HG03095 (cell line): Measurements from ENCODE around the gene PIK3R1.

Experiments
- ATAC-seq: cut with Tn5 transposase; IDR thresholded peaks from one replicate; pipeline ENCODE4 v1.9.1; 2021; ENCODE audit warnings: moderate library complexity; ENCODE audit not compliant: unreplicated experiment

PIK3R1 gene

DNA sequence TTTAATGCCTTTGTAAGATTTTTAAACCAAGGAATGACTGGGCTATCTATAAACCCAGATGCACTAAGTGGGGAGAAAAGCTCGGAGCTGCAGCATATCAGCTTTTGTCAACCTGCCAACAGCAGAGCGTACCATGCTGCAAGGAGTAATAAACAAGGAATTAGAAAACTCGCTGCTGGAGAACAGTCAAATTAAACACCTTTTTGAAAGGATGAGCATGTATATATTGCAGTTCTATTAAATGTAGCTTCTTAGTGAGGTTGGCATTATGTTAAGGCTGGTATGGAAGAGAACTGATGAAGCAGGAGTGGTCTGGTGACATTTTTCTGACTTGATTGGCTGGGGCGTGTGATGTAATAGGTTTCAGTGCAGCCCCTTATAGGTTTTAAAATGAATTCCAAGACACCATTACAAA, 74.7 kb downstream of the PIK3R1 start:
- no peak for ATAC-seq

DNA sequence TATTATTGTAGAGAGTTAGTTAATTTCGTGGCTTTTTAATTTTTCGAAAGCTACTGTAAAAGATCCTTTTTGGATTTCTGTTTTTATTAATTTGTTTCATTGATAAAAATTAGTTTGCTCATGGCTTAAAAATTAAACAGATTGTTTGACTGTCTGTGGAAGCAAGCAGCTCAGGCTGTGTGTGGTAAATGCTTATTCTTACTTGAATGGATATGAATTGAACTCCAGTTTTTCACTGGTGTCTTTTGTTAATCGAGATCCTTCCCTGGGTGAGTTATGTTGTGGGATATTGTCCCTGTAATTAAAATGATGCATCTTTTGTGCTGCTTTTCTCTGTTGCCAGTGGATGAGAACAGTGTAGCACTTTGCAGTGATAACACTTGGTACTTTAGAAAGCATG, 75.3 kb downstream of the PIK3R1 start:
- no peak for ATAC-seq

DNA sequence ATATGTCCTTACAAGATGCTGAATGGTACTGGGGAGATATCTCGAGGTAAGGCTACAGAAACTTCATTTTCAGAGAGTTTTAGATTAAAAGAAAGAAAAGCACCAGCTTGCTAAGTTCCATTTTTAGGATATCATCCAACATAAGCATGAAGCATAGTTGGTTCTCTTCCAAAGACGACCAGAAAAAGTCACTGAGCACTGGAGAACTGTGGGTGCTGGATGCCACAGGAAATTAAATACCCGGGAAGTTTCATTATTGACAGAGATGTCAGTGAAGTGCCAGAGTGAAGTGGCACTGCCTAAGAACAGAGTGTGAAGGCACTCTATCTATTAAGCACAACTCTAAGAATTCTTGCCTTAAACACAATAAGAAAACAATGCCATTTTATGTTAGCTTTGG, 76.8 kb downstream of the PIK3R1 start:
- no peak for ATAC-seq

DNA sequence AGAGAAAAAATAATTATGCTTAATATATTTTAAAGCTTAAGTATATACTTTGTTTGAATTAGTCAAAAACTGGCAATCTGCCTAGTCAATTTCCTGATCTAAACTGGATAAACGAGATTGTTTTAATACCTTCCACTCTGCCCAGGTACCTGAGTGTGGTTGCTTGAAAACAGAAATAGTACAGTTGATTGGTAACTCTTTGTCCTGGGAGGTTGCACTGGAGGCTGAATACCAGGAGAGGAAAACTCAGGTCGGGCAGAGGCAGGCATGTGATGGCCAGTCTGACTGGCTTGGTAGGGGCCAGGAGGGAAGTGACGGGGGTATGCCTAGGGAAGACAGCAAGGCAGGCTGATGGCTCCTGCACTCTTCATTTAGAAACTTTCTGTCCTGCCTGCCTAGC, 80.2 kb downstream of the PIK3R1 start:
- ATAC-seq, result no peak

DNA sequence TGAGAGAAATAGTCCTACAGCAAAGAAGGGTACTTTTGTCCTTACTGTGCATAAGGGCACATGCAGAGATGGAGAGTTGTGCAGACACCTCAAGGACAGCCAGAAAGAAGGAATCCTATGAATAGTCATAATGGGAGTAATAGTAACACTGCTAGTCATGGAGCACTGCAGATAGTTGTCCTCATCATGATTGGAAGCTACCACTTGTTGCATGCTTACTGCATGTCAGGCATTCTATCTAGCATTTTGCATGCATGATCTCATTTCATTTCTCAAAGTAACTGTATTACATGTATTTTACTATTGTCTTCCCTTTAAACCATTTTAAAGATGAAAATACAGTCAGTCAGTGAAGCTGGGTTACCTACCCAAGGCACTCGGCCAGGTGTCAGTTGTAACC, 81.3 kb downstream of the PIK3R1 start:
- ATAC-seq, result no peak

DNA sequence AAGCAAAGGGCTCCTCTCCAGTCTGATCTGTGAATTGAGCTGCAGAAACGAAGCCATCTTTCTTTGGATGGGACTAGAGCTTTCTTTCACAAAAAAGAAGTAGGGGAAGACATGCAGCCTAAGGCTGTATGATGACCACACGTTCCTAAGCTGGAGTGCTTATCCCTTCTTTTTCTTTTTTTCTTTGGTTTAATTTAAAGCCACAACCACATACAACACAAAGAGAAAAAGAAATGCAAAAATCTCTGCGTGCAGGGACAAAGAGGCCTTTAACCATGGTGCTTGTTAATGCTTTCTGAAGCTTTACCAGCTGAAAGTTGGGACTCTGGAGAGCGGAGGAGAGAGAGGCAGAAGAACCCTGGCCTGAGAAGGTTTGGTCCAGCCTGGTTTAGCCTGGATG, 82.1 kb downstream of the PIK3R1 start:
- no peak for ATAC-seq

DNA sequence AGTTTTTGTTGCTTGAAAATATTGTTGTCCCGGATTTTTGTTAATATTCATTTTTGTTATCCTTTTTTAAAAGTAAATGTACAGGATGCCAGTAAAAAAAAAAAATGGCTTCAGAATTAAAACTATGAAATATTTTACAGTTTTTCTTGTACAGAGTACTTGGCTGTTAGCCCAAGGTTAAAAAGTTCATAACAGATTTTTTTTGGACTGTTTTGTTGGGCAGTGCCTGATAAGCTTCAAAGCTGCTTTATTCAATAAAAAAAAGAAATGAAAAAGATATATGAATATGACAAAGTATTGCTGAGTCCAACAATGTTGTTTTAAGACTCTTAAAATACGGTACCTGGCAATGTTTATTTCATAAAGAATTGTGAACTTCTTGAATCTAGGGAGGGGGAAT, 82.9 kb downstream of the PIK3R1 start:
- no peak for ATAC-seq

DNA sequence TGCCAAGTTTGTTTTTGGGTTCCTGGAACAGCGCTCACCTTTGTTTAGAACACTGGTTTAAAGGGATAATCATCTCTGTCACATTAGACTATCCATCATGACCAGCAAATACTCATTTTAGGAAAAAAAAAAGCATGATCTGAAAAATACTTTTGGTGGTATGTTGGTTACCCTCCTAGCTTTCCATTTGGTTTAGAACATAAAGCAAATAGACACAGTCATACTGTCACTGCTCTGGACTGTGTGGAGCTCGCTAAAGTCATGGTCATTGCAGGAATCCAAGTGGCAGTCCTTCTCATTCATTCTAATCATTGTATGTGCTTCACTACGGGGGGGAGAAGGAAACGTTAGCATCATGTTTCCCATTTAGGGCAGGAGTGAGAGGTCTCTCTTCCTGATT, 83.5 kb downstream of the PIK3R1 start:
- ATAC-seq, result no peak

DNA sequence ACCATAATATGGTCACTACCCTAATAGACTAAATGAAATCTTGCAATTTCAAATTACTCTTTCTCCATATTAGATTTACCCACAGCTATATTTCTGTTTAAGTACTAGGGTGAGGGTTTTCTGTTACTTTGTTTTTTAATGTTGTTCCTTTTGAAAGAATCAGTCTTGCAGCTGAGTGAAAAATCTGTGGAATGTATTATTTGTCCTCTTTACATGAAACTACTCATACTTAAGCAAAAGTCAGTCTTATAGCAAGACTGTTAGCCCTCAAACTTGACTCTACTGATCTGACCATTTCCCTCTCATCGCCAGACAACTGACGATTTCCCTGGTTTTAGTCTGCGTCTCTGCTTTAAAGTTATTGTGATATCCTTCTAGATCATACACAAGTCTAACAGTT, 84.0 kb downstream of the PIK3R1 start:
- ATAC-seq, result no peak

DNA sequence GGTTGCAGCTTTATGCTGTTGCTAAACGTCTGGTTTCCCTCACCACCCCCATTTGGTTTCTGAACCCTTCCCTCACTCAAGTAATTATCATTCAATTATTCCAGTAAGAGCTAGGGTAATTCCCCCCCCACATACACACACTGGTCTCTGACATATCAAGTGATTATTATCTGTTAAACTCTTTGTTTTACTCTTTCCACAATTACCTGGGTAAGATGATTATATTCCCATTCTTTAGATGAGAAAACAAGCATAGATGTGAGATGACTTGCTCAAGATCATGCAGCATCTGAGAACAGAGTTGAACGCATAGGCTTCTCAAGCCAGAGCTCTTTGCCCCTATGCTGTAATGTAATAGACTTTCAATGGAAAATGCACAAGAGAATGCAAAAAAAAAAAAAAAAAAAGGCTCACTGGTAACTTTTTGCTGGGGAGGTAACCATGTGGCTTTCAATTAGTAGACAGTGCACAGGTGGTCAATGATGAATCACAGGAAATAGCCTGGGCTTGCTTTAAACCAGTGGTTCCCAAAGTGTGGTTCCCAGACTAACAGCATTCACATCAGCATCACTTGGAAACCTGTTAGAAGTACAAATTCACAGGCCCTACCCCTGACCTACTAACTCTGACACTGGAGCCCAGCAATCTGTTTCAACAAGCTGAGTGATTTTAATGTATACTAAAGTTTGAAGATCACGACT, 87.6 kb downstream of the PIK3R1 start:
- ATAC-seq, result no peak

DNA sequence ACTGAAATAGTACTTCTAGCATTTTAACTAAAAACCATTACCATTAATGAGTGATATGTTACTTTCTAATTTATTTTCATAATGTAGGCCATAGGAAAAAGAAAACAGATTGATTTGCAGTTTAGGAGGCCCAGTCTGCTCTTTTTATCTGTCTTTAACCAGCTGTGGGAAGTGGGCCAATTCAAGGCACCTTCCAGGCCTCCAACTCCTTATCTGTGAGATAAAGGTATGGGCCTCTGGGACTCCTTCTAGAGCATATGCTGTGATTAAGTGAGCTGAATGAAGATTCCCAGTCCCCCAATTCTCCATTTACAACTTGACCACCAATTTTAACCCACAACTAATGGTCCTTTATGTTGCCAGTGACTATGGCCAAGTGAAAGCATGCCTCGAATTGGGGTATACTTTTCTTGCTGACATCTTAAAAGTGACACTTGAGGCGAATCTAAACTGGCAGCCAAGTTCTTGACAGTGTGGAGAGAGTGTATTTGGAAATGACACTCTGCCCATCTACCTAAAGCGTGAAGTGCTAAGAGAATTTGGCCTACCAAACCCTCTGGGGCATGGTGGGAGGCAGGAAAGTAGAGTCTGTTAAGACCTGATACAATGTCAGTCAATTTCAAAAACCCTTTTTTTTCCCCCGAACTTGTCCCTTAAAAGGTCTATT, 88.3 kb downstream of the PIK3R1 start:
- no peak for ATAC-seq

DNA sequence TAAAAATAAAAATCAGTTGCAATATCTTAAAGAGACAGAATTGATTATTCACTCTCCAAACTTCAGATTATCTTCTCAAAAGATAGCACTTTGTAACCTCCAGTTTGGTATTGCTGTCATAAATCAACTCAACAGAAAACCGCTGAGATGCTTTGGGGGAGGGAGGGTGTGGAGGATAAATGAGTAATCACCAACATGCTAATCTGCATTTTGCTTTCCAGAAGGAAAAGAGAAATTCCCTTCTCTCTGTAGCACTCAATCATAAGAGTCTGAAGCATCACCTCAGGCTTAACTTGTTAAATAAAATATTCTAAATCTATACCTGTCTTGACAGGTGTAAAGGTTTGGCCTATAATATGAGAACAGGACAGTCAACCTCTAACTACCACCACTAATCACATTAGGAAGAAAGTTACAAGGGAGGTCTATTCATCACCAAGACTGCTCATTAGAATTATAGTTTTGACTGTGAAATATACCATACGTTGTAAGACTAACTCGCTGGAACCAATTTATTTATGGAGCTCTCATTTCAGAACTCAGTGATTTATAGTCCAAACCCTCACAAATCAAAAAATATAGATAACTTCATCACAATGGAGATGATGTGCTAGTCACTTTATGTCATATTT, 89.0 kb downstream of the PIK3R1 start:
- no peak for ATAC-seq

DNA sequence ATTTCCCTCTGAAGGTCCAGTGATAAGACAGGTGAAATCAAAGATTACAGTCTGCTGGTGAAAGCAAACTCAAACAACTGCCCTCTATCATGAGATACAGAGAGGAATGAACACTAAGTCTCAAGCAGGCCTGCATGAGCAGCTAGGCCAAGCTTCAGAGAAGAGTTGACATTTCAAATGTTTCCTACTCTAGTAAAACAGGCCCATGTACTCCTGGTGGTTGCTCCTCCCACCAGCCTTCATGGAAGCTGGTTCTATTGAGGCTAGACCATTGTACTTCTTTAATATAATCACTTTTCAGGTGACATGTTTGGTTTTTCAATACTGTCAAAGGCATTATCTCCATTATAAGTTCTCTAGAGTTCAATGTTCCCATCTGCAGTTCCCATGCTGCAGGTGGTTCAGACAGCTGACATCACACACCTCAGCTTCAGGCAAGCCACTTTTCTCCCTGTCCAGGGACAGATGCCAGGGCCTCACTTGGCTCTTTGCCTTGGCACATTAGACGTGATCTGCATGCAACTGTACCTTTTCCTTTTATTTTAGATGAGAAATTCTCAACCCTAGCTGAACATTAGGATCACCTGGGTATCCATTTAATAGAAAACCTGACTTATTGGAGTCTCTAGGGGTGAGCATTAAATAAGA, 89.8 kb downstream of the PIK3R1 start:
- ATAC-seq, result no peak

DNA sequence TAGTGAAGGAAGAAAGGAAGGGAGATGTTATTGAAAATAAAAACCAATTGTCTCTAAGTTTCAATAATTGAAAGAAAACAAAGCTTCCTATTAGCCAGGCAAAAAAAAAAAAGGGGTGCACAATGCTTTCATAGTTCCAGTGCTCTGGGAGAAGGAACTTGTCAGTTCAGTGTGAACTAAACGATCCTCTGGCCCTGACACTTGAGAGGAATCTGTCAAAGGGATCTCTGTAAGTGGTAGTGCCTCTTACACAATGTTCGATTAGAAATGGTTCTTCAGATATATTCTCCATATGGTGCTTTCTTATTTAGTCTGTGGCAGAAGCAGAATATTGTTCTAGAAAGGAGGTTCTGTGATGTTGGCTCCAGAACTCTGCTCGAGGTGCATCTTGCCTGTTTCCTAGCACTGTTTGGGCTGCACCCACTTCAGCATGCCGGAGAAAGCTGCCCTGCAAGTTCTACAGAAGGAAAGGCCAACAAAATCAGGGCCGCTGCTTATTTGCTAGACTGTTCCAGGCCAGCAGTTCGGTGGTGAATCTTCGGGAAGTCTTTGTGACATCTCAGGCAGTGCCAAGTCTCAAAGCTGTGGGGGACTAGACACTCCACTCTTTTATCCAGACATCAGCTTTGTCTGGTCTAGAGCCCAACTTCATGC, 90.9 kb downstream of the PIK3R1 start:
- ATAC-seq, result no peak

DNA sequence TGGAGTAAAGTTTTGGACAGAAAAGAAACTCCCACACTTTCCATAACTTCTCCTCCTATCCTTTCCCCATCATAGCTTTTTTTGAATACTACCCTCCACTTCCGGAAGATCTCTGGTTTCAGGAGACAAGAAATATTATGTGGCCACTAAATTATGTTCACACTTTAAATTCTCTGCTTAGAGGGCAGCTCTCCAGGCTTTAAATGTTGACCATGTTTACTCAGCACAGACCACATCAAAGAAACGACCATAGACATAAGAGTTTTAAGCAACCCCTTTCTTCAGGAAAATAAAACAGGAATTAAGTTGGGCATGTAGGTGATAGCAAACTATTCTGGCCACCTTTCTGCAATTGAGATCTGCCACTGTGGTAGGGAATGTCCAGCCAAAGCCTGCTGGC, 97.8 kb downstream of the PIK3R1 start:
- no peak for ATAC-seq

DNA sequence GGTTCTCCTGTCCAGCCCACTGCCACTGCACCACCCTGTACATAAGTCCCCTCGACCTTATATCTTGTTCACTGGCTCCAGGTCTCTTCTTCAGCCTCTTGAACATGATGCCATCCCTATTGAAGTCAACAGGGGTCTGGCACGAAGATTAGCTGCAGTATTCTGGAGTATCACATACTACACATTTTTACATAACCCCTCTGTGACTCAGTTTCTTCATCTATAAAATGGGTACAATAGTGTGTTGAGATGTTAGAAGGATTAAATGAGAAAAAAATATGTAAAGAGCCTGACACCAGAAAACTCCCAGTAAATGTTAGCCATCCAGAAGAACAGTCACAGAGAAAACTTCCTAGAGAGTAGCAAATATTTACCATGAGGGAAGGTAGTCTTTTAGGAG, 98.9 kb downstream of the PIK3R1 start:
- no peak for ATAC-seq

DNA sequence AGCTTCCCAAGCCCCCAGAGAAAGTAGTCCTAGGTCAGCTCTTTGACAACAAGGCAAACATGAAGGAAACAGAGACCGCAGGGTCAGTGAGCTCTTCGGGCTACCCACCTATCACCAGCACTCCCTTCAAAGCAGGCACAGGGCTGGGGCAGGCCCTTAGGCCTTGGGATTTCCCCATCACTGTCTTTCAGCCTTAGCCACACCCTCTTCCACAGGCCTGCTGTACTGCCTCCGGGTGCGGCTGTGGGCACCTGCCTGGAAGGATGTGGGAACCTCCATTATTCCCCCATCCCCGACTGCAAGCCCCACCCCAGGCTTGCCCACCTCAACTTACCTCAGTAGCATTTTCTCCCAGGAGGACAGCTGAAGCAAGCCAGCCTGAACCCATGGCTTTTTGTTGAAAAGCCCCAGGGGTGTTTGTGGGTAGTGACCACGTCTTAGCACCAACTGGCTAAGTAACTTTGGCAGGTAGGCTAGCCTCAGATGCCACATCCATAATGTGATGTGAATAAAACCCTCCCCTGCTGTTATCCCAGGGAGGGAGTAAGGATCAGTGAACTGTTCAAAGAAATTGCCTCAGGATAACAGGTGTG, 100.2 kb downstream of the PIK3R1 start:
- peak; percentile 97 for ATAC-seq

DNA sequence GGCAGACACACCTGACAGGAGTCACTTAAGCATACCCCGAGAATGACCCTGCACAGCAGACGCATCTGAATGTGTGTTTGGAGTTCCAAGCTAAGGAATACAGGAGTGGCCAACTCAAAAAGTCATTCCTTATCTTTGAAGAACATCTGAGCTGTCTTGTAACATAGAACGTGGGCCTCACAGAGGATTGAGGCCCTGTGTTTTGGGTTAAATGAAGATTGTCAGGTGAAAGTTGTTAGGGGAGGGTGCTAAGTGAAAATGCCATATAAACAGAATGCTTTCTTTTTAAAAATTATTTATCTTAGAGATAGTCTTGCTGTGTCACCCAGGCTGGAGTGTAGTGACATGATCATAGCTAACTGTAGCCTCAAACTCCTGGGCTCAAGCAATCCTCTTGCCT, 100.9 kb downstream of the PIK3R1 start:
- no peak for ATAC-seq

DNA sequence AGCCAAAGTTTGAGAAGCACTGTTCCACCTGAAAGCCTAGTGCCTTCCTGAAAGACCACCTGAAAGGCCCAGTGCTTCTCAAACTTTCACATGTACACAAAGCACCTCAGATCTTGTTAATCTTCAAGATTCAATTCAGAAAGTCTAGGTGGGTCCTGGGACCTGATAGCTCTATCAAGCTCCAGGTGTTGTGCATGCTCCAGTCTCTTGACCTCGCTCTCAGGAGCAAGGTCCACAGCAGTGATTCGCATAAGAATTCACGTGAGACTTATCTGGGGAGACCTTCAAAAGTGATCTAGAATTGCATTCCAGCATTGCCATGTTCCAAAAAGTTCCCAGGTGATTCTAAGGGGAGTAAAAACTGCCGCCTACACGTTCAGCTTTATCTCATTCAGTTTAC, 102.1 kb downstream of the PIK3R1 start:
- ATAC-seq, result no peak

DNA sequence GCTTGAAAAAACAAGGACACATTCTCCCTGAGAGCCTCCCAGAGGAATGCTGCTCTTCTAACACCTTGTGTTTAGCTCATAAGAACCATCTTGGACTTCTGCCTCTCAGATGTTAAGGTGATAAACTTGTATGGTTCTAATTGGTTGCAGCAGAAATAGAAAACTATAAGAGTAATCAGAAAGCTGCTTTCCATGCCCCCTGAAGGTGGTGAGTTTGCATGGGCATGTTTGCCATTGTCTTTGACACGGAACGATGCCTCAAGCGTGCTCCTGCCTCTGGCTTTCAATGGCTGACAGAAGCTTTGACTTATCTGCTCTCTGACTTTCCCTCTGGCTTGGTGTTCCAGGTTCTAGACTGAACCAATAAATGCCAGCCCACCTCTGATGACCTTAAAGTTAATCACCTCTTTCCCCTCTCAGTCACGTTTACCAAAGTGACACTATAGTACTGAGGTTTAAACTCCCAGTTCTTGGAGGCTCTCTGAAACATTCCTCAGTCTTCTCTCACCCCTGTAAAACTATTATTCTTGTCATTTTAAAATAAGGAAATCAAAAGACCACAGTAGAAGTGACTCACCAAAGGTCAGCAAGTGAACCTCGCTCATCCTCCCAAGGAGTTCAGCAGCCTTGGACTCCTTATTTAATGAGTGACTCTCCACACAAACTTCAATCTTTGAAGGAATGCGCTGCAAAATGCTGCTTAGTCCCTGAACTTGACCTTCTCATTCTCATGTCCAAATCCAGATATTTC, 103.6 kb downstream of the PIK3R1 start:
- no peak for ATAC-seq
